ENCODE results near the gene ADCY3.

DNA sequence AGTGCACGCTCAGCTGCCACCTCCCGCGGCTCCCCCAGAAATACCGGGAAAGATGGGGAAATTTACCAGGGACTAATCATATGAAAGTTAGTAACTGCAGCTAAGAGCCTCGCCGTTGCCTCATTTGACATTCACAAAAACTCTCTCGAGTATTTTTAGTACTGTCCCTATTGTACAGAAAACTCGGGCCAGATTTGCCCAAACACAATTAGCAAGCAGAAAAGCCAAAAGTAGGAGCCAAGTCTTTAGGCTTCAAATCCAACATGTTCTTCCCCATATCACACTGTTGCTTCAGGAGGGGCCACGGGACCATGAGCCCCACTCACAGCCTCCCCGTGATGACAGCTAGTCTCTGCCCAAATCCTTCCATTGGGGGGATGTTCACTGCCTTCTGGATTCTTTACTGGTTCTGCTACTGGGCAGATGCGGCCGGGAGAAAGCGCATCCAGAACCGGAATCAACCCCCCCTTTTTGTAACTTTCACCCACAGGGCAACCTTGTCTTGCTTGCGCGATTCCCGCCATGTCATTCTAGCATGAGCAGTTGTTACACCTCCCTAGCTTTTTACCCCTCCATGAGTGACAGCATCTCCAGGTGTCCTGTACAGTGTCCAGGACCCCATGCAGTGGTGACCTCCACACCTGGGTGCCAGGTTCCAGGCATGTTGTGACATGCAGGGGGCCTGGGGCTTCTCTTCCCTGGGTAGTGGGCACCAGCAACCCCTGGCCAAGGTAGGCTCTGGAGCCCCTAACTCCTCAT lies 91.6 kb downstream of the ADCY3 start:
- TF ChIP-seq, protein P1, sequence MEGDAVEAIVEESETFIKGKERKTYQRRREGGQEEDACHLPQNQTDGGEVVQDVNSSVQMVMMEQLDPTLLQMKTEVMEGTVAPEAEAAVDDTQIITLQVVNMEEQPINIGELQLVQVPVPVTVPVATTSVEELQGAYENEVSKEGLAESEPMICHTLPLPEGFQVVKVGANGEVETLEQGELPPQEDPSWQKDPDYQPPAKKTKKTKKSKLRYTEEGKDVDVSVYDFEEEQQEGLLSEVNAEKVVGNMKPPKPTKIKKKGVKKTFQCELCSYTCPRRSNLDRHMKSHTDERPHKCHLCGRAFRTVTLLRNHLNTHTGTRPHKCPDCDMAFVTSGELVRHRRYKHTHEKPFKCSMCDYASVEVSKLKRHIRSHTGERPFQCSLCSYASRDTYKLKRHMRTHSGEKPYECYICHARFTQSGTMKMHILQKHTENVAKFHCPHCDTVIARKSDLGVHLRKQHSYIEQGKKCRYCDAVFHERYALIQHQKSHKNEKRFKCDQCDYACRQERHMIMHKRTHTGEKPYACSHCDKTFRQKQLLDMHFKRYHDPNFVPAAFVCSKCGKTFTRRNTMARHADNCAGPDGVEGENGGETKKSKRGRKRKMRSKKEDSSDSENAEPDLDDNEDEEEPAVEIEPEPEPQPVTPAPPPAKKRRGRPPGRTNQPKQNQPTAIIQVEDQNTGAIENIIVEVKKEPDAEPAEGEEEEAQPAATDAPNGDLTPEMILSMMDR (IDR thresholded peaks at IDR 0.05; ENCODE audit: low read length), result no peak
- TF ChIP-seq EZH2 (IDR thresholded peaks at IDR 0.05; ENCODE audit: borderline replicate concordance, low read length), result no peak

All from OCI-LY1 (cell line).